ENCODE results near the gene IGFBP7. TPM values are rescaled to one million over a fixed set of nuclear protein-coding genes. Genes with fewer than 3 reads are reported as not detected.

Gene IGFBP7
- total RNA-seq, 2 experiments from 2014 or later: not detected

DNA sequence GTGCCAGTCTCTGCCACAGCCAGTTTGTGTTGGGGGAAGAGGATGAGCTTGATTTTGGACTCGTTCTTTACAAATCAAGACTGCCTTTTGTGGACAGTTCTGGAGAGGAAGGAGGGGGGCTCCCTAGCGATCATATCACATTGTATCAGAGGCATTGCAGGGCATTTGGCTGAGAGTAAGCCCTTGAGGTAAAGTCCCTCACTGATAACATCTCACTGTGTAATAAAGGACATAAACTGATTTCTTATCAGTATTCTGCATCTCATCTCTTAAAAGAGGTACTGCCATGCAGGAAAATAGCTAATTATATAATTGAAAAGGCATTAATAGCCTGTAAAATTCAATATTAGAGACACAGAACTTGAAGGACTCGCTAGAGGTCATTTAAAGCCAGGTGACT lies 6.1 kb upstream of the IGFBP7 start:
- no peaks in the 10 kb centered on the region for H3K4me1 ChIP-seq (ENCODE audit: insufficient read depth, low read length, poor library complexity, severe bottlenecking)
- H3K36me3 ChIP-seq (ENCODE audit: insufficient read depth, low read length): no peaks in the 10 kb centered on the region
- no peak for TF ChIP-seq EZH2phosphoT487 (IDR thresholded peaks at IDR 0.05; ENCODE audit: borderline replicate concordance, low read depth, low read length)
- TF ChIP-seq, protein P1, sequence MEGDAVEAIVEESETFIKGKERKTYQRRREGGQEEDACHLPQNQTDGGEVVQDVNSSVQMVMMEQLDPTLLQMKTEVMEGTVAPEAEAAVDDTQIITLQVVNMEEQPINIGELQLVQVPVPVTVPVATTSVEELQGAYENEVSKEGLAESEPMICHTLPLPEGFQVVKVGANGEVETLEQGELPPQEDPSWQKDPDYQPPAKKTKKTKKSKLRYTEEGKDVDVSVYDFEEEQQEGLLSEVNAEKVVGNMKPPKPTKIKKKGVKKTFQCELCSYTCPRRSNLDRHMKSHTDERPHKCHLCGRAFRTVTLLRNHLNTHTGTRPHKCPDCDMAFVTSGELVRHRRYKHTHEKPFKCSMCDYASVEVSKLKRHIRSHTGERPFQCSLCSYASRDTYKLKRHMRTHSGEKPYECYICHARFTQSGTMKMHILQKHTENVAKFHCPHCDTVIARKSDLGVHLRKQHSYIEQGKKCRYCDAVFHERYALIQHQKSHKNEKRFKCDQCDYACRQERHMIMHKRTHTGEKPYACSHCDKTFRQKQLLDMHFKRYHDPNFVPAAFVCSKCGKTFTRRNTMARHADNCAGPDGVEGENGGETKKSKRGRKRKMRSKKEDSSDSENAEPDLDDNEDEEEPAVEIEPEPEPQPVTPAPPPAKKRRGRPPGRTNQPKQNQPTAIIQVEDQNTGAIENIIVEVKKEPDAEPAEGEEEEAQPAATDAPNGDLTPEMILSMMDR (conservative IDR thresholded peaks at IDR 0.05; ENCODE audit: low read length): no peak
- H3K79me2 ChIP-seq (ENCODE audit: insufficient read depth, low read depth, low read length): no peaks in the 10 kb centered on the region
- no peak overlapping the region for H3K27ac ChIP-seq (ENCODE audit: low read depth, low read length, poor library complexity, severe bottlenecking)
- no peak overlapping the region for H3K4me2 ChIP-seq (ENCODE audit: low read length)
- no peak overlapping the region for H2AFZ ChIP-seq (ENCODE audit: low read length)
- CTCF ChIA-PET (ENCODE audit: unreplicated experiment): no interaction called here
- no peak for DNase-seq (ENCODE audit: low spot score)
- no peaks in the 10 kb centered on the region for H4K20me1 ChIP-seq (ENCODE audit: insufficient read depth, low read length)
- POLR2A ChIA-PET: no interaction called here
- BruUV-seq (replicated peaks): no TSS peak
- intact Hi-C loops (cut with micrococcal nuclease; ENCODE audit: unreplicated experiment): no loop called here
- no peaks in the 10 kb centered on the region for H3K9me3 ChIP-seq (ENCODE audit: low read length)
- H3K4me3 ChIP-seq (ENCODE audit: low read depth, low read length, poor library complexity, severe bottlenecking): no peak overlapping the region
- no peaks in the 10 kb centered on the region for H3K9me2 ChIP-seq (ENCODE audit: insufficient read depth, low read length)

DNA sequence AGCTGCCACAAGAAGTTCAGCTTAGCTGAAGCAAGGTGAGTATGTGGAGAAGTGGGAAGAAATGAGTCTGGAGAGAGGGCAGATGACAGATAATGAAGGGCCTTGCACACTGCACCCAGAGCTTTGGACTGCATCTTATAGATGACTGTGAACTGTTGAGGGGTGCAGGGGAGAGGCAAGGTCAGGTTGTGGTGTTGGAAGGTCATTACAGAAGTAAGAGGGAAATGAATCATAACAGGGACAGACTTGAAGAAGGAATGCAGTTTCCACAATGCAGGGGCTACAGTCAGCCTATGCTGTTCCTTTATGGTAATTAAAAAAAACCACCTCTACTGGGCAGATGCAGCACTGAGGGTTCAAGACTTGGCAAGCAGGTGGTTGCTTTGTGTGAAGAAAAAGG lies 4.8 kb upstream of the IGFBP7 start:
- CTCF ChIA-PET (ENCODE audit: unreplicated experiment): no interaction called here
- H2AFZ ChIP-seq (ENCODE audit: low read length): no peak overlapping the region
- BruUV-seq (replicated peaks): no TSS peak

DNA sequence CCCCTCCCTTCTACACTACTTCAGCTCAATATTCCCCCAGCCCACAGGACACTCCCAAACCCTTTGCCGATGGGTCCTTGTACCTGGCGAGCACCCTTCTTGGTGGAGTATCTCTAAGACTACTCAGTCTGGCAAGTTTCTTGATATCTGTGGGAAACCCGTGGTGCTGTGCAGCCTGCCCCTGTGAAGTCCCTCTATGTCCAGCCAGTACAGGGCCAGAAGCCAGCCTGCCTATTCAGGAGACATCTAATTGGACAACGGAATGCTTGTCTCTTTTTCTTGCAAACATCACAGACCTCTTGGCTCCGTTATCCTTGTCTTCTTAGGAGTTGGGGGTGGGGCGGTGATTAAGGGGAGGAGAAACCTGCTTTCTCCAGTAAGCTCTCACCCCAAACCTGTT lies 3.7 kb upstream of the IGFBP7 start:
- H3K9me3 ChIP-seq (ENCODE audit: low read length): no peaks in the 10 kb centered on the region
- H3K4me2 ChIP-seq (ENCODE audit: low read length): no peak overlapping the region
- POLR2A ChIA-PET: no interaction called here
- CTCF ChIA-PET (ENCODE audit: unreplicated experiment): no interaction called here
- intact Hi-C loops (cut with micrococcal nuclease; ENCODE audit: unreplicated experiment): no loop called here
- H2AFZ ChIP-seq (ENCODE audit: low read length): no peak overlapping the region
- H4K20me1 ChIP-seq (ENCODE audit: insufficient read depth, low read length): no peaks in the 10 kb centered on the region
- no peaks in the 10 kb centered on the region for H3K79me2 ChIP-seq (ENCODE audit: insufficient read depth, low read depth, low read length)
- no peaks in the 10 kb centered on the region for H3K36me3 ChIP-seq (ENCODE audit: insufficient read depth, low read length)
- TF ChIP-seq, protein P1 (conservative IDR thresholded peaks at IDR 0.05; ENCODE audit: low read length): no peak
- TF ChIP-seq EZH2phosphoT487 (IDR thresholded peaks at IDR 0.05; ENCODE audit: borderline replicate concordance, low read depth, low read length): no peak
- H3K9me2 ChIP-seq (ENCODE audit: insufficient read depth, low read length): no peaks in the 10 kb centered on the region
- H3K4me3 ChIP-seq (ENCODE audit: low read depth, low read length, poor library complexity, severe bottlenecking): no peak overlapping the region
- no peak overlapping the region for H3K27ac ChIP-seq (ENCODE audit: low read depth, low read length, poor library complexity, severe bottlenecking)
- no peaks in the 10 kb centered on the region for H3K4me1 ChIP-seq (ENCODE audit: insufficient read depth, low read length, poor library complexity, severe bottlenecking)
- no peak for DNase-seq (ENCODE audit: low spot score)
- no TSS peak for BruUV-seq (replicated peaks)

More for the DNA sequence above, 4.8 kb upstream of the IGFBP7 start:
- TF ChIP-seq EZH2phosphoT487 (IDR thresholded peaks at IDR 0.05; ENCODE audit: borderline replicate concordance, low read depth, low read length): no peak
- TF ChIP-seq, protein P1 (conservative IDR thresholded peaks at IDR 0.05; ENCODE audit: low read length): no peak
- DNase-seq (ENCODE audit: low spot score): no peak
- Histone ChIP-seq H3K4me1 (ENCODE audit: insufficient read depth, low read length, poor library complexity, severe bottlenecking) (no peaks in the 10 kb centered on the region), H3K79me2 (ENCODE audit: insufficient read depth, low read depth, low read length) (no peaks in the 10 kb centered on the region), H3K9me3 (ENCODE audit: low read length) (no peaks in the 10 kb centered on the region), H3K4me2 (ENCODE audit: low read length) (no peak overlapping the region), H3K4me3 (ENCODE audit: low read depth, low read length, poor library complexity, severe bottlenecking) (no peak overlapping the region), H4K20me1 (ENCODE audit: insufficient read depth, low read length) (no peaks in the 10 kb centered on the region), H3K9me2 (ENCODE audit: insufficient read depth, low read length) (no peaks in the 10 kb centered on the region), H3K36me3 (ENCODE audit: insufficient read depth, low read length) (no peaks in the 10 kb centered on the region), H3K27ac (ENCODE audit: low read depth, low read length, poor library complexity, severe bottlenecking) (no peak overlapping the region)
- POLR2A ChIA-PET: no interaction called here
- intact Hi-C loops (cut with micrococcal nuclease; ENCODE audit: unreplicated experiment): no loop called here
